ENCODE measurements around the gene TTLL7.

DNA sequence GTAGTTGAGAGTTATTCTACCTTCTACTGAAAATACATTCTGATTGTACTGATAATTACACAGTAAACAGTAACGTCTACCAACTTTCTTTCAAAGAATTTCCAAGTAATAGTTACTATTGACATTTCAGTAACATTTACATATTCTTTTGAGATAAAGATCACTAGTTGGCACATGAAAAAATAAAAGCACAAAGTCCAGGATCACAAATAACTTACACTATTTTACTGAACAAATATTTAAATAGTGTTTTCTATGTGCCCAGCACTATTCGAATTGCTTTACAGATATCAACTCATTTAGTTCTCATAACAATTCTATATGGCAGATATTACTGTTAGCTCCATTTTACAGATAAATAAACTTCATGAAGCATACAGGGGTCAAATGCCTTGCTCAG lies 126.4 kb downstream of the TTLL7 start:
- TF ChIP-seq, protein P1, sequence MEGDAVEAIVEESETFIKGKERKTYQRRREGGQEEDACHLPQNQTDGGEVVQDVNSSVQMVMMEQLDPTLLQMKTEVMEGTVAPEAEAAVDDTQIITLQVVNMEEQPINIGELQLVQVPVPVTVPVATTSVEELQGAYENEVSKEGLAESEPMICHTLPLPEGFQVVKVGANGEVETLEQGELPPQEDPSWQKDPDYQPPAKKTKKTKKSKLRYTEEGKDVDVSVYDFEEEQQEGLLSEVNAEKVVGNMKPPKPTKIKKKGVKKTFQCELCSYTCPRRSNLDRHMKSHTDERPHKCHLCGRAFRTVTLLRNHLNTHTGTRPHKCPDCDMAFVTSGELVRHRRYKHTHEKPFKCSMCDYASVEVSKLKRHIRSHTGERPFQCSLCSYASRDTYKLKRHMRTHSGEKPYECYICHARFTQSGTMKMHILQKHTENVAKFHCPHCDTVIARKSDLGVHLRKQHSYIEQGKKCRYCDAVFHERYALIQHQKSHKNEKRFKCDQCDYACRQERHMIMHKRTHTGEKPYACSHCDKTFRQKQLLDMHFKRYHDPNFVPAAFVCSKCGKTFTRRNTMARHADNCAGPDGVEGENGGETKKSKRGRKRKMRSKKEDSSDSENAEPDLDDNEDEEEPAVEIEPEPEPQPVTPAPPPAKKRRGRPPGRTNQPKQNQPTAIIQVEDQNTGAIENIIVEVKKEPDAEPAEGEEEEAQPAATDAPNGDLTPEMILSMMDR (IDR thresholded peaks at IDR 0.05) = no peak
- TF ChIP-seq ZNF121 (CRISPR knock-in tag; IDR thresholded peaks at IDR 0.05) = no peak
- TF ChIP-seq, protein P2, sequence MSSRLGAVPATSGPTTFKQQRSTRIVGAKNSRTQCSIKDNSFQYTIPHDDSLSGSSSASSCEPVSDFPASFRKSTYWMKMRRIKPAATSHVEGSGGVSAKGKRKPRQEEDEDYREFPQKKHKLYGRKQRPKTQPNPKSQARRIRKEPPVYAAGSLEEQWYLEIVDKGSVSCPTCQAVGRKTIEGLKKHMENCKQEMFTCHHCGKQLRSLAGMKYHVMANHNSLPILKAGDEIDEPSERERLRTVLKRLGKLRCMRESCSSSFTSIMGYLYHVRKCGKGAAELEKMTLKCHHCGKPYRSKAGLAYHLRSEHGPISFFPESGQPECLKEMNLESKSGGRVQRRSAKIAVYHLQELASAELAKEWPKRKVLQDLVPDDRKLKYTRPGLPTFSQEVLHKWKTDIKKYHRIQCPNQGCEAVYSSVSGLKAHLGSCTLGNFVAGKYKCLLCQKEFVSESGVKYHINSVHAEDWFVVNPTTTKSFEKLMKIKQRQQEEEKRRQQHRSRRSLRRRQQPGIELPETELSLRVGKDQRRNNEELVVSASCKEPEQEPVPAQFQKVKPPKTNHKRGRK (CRISPR knock-in tag; IDR thresholded peaks at IDR 0.05; ENCODE audit: borderline replicate concordance) = no peak

All from WTC11 (cell line).